Ascending aorta (tissue), 2 donors: ENCODE results near the gene TSPEAR. TPM values are rescaled to one million over a fixed set of nuclear protein-coding genes. Genes with fewer than 3 reads are reported as not detected.

Experiments used
- DNase-seq, 2 donors: peaks; one replicate each; pipeline ENCODE4 v3.0.0-alpha.2; 2019; ENCODE audit warnings: low spot score in 2 of 2
- H3K27ac ChIP-seq, 2 donors: fragments of 200-600 bp; sonication (generic); one replicate each; pipeline ENCODE4 v1.5.1; 2016 to 2017; ENCODE audit warnings: mild to moderate bottlenecking in 1 of 2
- H3K27me3 ChIP-seq: fragments of 200-600 bp; sonication (generic); one replicate; pipeline ENCODE4 v1.5.1; 2017
- H3K36me3 ChIP-seq, 2 donors: fragments of 200-600 bp; sonication (generic); one replicate each; pipeline ENCODE4 v1.5.1; 2016
- H3K4me1 ChIP-seq, 2 donors: fragments of 200-600 bp; sonication (generic); one replicate each; pipeline ENCODE4 v1.5.1; 2016 to 2017; ENCODE audit warnings: mild to moderate bottlenecking in 1 of 2
- H3K4me3 ChIP-seq, 2 donors: fragments of 200-600 bp; sonication (generic); one replicate each; pipeline ENCODE4 v1.5.1; 2016 to 2017; ENCODE audit warnings: mild to moderate bottlenecking in 1 of 2
- H3K9me3 ChIP-seq, 2 donors: fragments of 200-600 bp; sonication (generic); one replicate each; pipeline ENCODE4 v1.5.1; 2016
- intact Hi-C: fragments of 100-400 bp; cut with DNase I; formaldehyde crosslinking; loops from one replicate; pipeline ENCODE4 v1.15.1; 2023
- total RNA-seq: library from RNA; depleted of rRNA; stranded (reverse); fragments of >200 nt; gene quantifications from one replicate; pipeline ENCODE4 v1.1.0, GENCODE V29; 2016
- TF ChIP-seq, protein P1 (sequence below), 3 experiments: fragments of 200-600 bp in 2 of 3; fragments of 450-650 bp in 1 of 3; sonication (generic) in 2 of 3; IDR thresholded peaks; one replicate each; pipeline ENCODE4 v1.5.1; 2016 to 2019; ENCODE audit warnings: antibody characterized with exemption in 3 of 3, mild to moderate bottlenecking in 1 of 3, moderate library complexity in 1 of 3

Gene TSPEAR
- total RNA-seq, 1 donor from 2014 or later, result not detected

- no peaks in the 10 kb centered on the region for H3K9me3 ChIP-seq
- H3K36me3 ChIP-seq, result no peaks in the 10 kb centered on the region
- TF ChIP-seq, protein P1, sequence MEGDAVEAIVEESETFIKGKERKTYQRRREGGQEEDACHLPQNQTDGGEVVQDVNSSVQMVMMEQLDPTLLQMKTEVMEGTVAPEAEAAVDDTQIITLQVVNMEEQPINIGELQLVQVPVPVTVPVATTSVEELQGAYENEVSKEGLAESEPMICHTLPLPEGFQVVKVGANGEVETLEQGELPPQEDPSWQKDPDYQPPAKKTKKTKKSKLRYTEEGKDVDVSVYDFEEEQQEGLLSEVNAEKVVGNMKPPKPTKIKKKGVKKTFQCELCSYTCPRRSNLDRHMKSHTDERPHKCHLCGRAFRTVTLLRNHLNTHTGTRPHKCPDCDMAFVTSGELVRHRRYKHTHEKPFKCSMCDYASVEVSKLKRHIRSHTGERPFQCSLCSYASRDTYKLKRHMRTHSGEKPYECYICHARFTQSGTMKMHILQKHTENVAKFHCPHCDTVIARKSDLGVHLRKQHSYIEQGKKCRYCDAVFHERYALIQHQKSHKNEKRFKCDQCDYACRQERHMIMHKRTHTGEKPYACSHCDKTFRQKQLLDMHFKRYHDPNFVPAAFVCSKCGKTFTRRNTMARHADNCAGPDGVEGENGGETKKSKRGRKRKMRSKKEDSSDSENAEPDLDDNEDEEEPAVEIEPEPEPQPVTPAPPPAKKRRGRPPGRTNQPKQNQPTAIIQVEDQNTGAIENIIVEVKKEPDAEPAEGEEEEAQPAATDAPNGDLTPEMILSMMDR (IDR thresholded peaks at IDR 0.05), result no peak
- intact Hi-C loops, result no loop called here
- no peaks in the 10 kb centered on the region for H3K4me1 ChIP-seq
- DNase-seq, result no peak
- H3K27ac ChIP-seq, result no peak overlapping the region
- H3K4me3 ChIP-seq, result no peak overlapping the region
- H3K27me3 ChIP-seq, result no peaks in the 10 kb centered on the region
Measured at GRCh38 chr21:44609193-44609592, 102.2 kb downstream of the TSPEAR start.

- Histone ChIP-seq H3K9me3 (no peaks in the 10 kb centered on the region), H3K4me1 (no peaks in the 10 kb centered on the region), H3K27ac (no peak overlapping the region), H3K27me3 (no peaks in the 10 kb centered on the region), H3K4me3 (no peak overlapping the region), H3K36me3 (no peaks in the 10 kb centered on the region)
- TF ChIP-seq, protein P1 (IDR thresholded peaks at IDR 0.05), result no peak
- intact Hi-C loops, result no loop called here
- DNase-seq, result no peak
Measured at GRCh38 chr21:44606495-44606894, 104.9 kb downstream of the TSPEAR start.

- Histone ChIP-seq H3K4me1 (no peaks in the 10 kb centered on the region), H3K4me3 (no peak overlapping the region), H3K27ac (no peak overlapping the region), H3K9me3 (no peaks in the 10 kb centered on the region), H3K36me3 (no peaks in the 10 kb centered on the region), H3K27me3 (no peaks in the 10 kb centered on the region)
- intact Hi-C loops, result no loop called here
- TF ChIP-seq, protein P1 (IDR thresholded peaks at IDR 0.05), result no peak
- no peak for DNase-seq
Measured at GRCh38 chr21:44603911-44604310, 107.5 kb downstream of the TSPEAR start.

DNA sequence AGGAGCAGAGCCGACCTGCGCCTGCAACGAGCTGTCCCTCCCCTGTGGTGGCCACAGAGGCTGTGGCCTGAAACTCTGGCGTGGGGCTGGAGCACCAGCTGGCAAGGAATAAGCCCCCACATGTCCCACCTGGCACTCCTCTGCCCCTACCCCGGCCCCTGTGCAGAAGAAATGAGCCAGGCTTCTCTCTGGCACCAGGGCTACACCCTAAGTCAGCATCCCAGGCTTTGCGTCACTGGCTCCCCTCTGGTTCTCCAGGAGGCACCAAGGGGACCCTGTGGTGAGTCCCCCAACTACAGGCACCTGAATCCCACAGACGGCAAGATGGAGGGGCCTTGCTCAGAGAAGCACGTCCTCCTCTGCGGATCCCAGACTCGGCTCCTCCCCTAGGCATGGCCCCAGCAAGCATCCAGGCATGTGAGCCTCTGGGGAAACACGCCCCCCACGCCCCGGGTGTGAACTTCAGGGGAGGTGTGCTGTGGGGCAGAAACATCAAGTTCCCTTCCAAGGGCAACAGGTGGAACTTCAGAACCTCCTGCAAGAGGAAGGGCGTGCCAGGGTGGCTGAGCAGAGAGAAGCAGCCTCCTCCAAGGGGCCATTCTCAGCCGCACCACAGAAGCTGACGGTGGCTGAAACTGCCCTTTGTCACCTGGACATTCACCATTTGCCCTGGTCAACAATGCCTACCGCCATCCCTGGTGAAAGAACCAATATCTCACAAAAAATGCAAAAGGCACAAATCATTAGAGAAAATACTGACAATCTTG is 108.1 kb downstream of the TSPEAR start:
- TF ChIP-seq, protein P1 (IDR thresholded peaks at IDR 0.05), result no peak
- no peaks in the 10 kb centered on the region for H3K4me1 ChIP-seq
- no peak for DNase-seq
- intact Hi-C loops, result no loop called here
- no peaks in the 10 kb centered on the region for H3K36me3 ChIP-seq
- no peaks in the 10 kb centered on the region for H3K27me3 ChIP-seq
- no peaks in the 10 kb centered on the region for H3K9me3 ChIP-seq
- H3K27ac ChIP-seq, result no peak overlapping the region
- H3K4me3 ChIP-seq, result no peak overlapping the region

GRCh38 chr21:44602463-44602850 is 108.9 kb downstream of the TSPEAR start:
- intact Hi-C loops, result no loop called here
- Histone ChIP-seq H3K4me1 (no peaks in the 10 kb centered on the region), H3K27me3 (no peaks in the 10 kb centered on the region), H3K4me3 (no peak overlapping the region), H3K36me3 (no peaks in the 10 kb centered on the region), H3K27ac (no peak overlapping the region), H3K9me3 (no peaks in the 10 kb centered on the region)
- TF ChIP-seq, protein P1 (IDR thresholded peaks at IDR 0.05), result no peak
- DNase-seq, result no peak
